Fibroblast of villous mesenchyme (primary cell): ENCODE data around the gene IGFBP5. TPM values are rescaled to one million over a fixed set of nuclear protein-coding genes. Genes with fewer than 3 reads are reported as not detected.

Experiments used
- DNase-seq: peaks from one replicate; pipeline ENCODE4 v3.0.0-alpha.2; 2010; ENCODE audit warnings: low read depth
- H3K4me3 ChIP-seq: 2 replicates; pipeline ENCODE4 v1.5.1; 2011; ENCODE audit warnings: low read depth, mild to moderate bottlenecking, low read length
- CTCF ChIP-seq: IDR thresholded peaks from 2 replicates; pipeline ENCODE4 v1.5.1; 2012; ENCODE audit warnings: low read depth, mild to moderate bottlenecking, low read length; ENCODE audit not compliant: insufficient read depth
- total RNA-seq: library from RNA; depleted of rRNA; stranded (reverse); fragments of >200 nt; gene quantifications from 2 replicates; pipeline ENCODE4 v1.2.3, GENCODE V29; 2012

The IGFBP5 gene
- total RNA-seq, 1 donor = 644 TPM

- no peak for TF ChIP-seq CTCF
These were observed 24.9 kb downstream of the IGFBP5 start for GRCh38 chr2:216670266-216671080.

GRCh38 chr2:216666461-216667233, 28.7 kb downstream of the IGFBP5 start:
- no peak overlapping the region for H3K4me3 ChIP-seq
- DNase-seq = peak; percentile 70
- peak; percentile 99 for TF ChIP-seq CTCF

More at GRCh38 chr2:216670266-216671080, 24.9 kb downstream of the IGFBP5 start:
- no peak for DNase-seq
- no peak overlapping the region for H3K4me3 ChIP-seq

GRCh38 chr2:216665717-216666116, 29.6 kb downstream of the IGFBP5 start:
- TF ChIP-seq CTCF = no peak
- no peak overlapping the region for H3K4me3 ChIP-seq
- DNase-seq = no peak

GRCh38 chr2:216665242-216665641, 30.1 kb downstream of the IGFBP5 start:
- H3K4me3 ChIP-seq = no peak overlapping the region
- DNase-seq = no peak
- TF ChIP-seq CTCF = no peak

- DNase-seq = no peak
- H3K4me3 ChIP-seq = no peak overlapping the region
- TF ChIP-seq CTCF = peak; percentile 37
These were observed 30.7 kb downstream of the IGFBP5 start for GRCh38 chr2:216664593-216665034.

- DNase-seq = no peak
These were observed 31.5 kb downstream of the IGFBP5 start for GRCh38 chr2:216663846-216664245.

More at GRCh38 chr2:216663846-216664245, 31.5 kb downstream of the IGFBP5 start:
- no peak for TF ChIP-seq CTCF
- no peak overlapping the region for H3K4me3 ChIP-seq
